Measurements from ENCODE around the gene DLEC1. TPM values are rescaled to one million over a fixed set of nuclear protein-coding genes. Genes with fewer than 3 reads are reported as not detected.

Gene DLEC1
- total and polyA plus RNA-seq, 9 of the 15 experiments (the other 6 are each of a cell fraction or from before 2014, with no cell fraction given), result 0.07 to 0.08 TPM; not detected in 7

GRCh38 chr3:38149708-38150107, 110.7 kb downstream of the DLEC1 start (continued):
- TF ChIP-seq BRF2 (IDR thresholded peaks at IDR 0.05; ENCODE audit: borderline replicate concordance, insufficient read depth, insufficient read length) (no peak), SMARCC2 (IDR thresholded peaks at IDR 0.05; ENCODE audit: low read depth) (peak; percentile 89; the same call in 1 of the 2 replicates), E2F8 (IDR thresholded peaks at IDR 0.05; ENCODE audit: low read depth, partially characterized antibody) (no peak), MEIS2 (IDR thresholded peaks at IDR 0.05; ENCODE audit: partially characterized antibody) (peak; percentile 3), CXXC5 (CRISPR knock-in tag; IDR thresholded peaks at IDR 0.05) (peak; percentile 85), CLOCK (CRISPR knock-in tag; IDR thresholded peaks at IDR 0.05; ENCODE audit: borderline replicate concordance) (no peak), MAFG (tag; conservative IDR thresholded peaks at IDR 0.05) (no peak), CTCFL (IDR thresholded peaks at IDR 0.05; ENCODE audit: borderline replicate concordance, insufficient read depth, low read depth, low read length, poor library complexity, severe bottlenecking) (no peak), U2AF2 (optimal IDR thresholded peaks at IDR 0.05; ENCODE audit: low read depth, low read length) (no peak), ZFP91 (CRISPR knock-in tag; IDR thresholded peaks at IDR 0.05) (no peak), BMI1 (IDR thresholded peaks at IDR 0.05; ENCODE audit: low read length) (no peak), SMAD3 (CRISPR knock-in tag; conservative IDR thresholded peaks at IDR 0.05) (0 out of 2 replicates have a peak, but pooled peaks have one; percentile 56), RAD51 (IDR thresholded peaks at IDR 0.05; ENCODE audit: borderline replicate concordance, low read depth) (no peak), TBP (optimal IDR thresholded peaks at IDR 0.05; ENCODE audit: low read depth, low read length) (no peak), BRF1 (IDR thresholded peaks at IDR 0.05; ENCODE audit: borderline replicate concordance, extremely low read depth, insufficient read length) (no peak), FOSL1 (tag; conservative IDR thresholded peaks at IDR 0.05) (peak; percentile 37; the same call in 1 of the 2 replicates)
